Fibroblast of lung (primary cell): ENCODE results near the gene POLR3G. TPM values are rescaled to one million over a fixed set of nuclear protein-coding genes. Genes with fewer than 3 reads are reported as not detected.

ENCODE experiments used
- DNase-seq, 2 donors: peaks; one replicate each; pipeline versions ENCODE4 v3.0.0 to v3.0.0-alpha.2; 2010; ENCODE audit warnings: low read depth in 2 of 2
- H2AFZ ChIP-seq: 2 replicates; pipeline ENCODE4 v1.5.1; 2012; ENCODE audit warnings: low read length, control low read depth, inconsistent platforms
- H3K27ac ChIP-seq: 2 replicates; pipeline ENCODE4 v1.5.1; 2011; ENCODE audit warnings: low read length, control low read depth; ENCODE audit not compliant: insufficient read depth
- H3K27me3 ChIP-seq: 2 replicates; pipeline ENCODE4 v1.5.1; 2011; ENCODE audit warnings: mild to moderate bottlenecking, low read length; ENCODE audit not compliant: control insufficient read depth, insufficient read depth
- H3K36me3 ChIP-seq: 2 replicates; pipeline ENCODE4 v1.5.1; 2011; ENCODE audit warnings: low read length; ENCODE audit not compliant: control insufficient read depth, insufficient read depth
- H3K4me1 ChIP-seq: 2 replicates; pipeline ENCODE4 v1.5.1; 2011; ENCODE audit warnings: low read length; ENCODE audit not compliant: control insufficient read depth, insufficient read depth; ENCODE audit errors: extremely low read depth
- H3K4me2 ChIP-seq: 2 replicates; pipeline ENCODE4 v1.5.1; 2011; ENCODE audit warnings: low read length, control low read depth; ENCODE audit not compliant: insufficient read depth; ENCODE audit errors: extremely low read depth
- H3K4me3 ChIP-seq, 4 experiments: fragments of 200-600 bp in 1 of 4; sonication (generic) in 1 of 4; replicated peaks in 1 of 4; 2 replicates each; pipeline ENCODE4 v1.5.1; 2011 to 2016; ENCODE audit warnings: low read length in 4 of 4, low read depth in 3 of 4, mild to moderate bottlenecking in 3 of 4, control low read depth in 2 of 4, inconsistent platforms in 1 of 4, mixed read lengths in 1 of 4; ENCODE audit not compliant: insufficient read depth in 1 of 4; ENCODE audit errors: control extremely low read depth in 1 of 4
- H3K79me2 ChIP-seq: 2 replicates; pipeline ENCODE4 v1.5.1; 2012; ENCODE audit warnings: mild to moderate bottlenecking, low read length, inconsistent platforms; ENCODE audit not compliant: control insufficient read depth, insufficient read depth
- H3K9ac ChIP-seq: 2 replicates; pipeline ENCODE4 v1.5.1; 2011; ENCODE audit warnings: mild to moderate bottlenecking, low read length, control low read depth; ENCODE audit not compliant: insufficient read depth
- H3K9me3 ChIP-seq: 2 replicates; pipeline ENCODE4 v1.5.1; 2012; ENCODE audit warnings: low read depth, low read length; ENCODE audit not compliant: control insufficient read depth, insufficient read depth
- H4K20me1 ChIP-seq: 2 replicates; pipeline ENCODE4 v1.5.1; 2011; ENCODE audit warnings: low read length; ENCODE audit not compliant: control insufficient read depth, insufficient read depth; ENCODE audit errors: extremely low read depth
- CTCF ChIP-seq, 2 donors: IDR thresholded peaks in 1 of 2; conservative IDR thresholded peaks in 1 of 2; 1 replicate in 1 of 2; 2 replicates in 1 of 2; pipeline ENCODE4 v1.5.1; 2011 to 2012; ENCODE audit warnings: low read length in 2 of 2, control low read depth in 1 of 2, inconsistent platforms in 1 of 2, low read depth in 1 of 2, mild to moderate bottlenecking in 1 of 2
- EZH2 ChIP-seq: IDR thresholded peaks from 2 replicates; pipeline ENCODE4 v1.5.1; 2012; ENCODE audit warnings: low read length, control low read depth, mild to moderate bottlenecking; ENCODE audit errors: missing control alignments
- polyA plus RNA-seq, 2 donors: library from polyadenylated mRNA; depleted of rRNA in 1 of 2; stranded (reverse) in 1 of 2; unstranded in 1 of 2; fragments of >200 nt; gene quantifications; 2 replicates each; pipeline ENCODE4 v1.2.1, GENCODE V29; 2011 to 2012; ENCODE audit warnings: missing spikeins in 1 of 2
- total RNA-seq: library from RNA; depleted of rRNA; stranded (reverse); fragments of >200 nt; gene quantifications from 2 replicates; pipeline ENCODE4 v1.2.1, GENCODE V29; 2014

POLR3G gene
- total and polyA plus RNA-seq, 2 donors (not counting 1 experiment from before 2014, with no cell fraction given), result 5.6 to 9.1 TPM

- DNase-seq, result no peak
- Histone ChIP-seq H4K20me1 (no peaks in the 10 kb centered on the region), H3K27ac (no peak overlapping the region), H3K4me1 (no peaks in the 10 kb centered on the region), H3K27me3 (no peaks in the 10 kb centered on the region), H3K79me2 (peaks cover 9% of the 10 kb centered on the region), H3K36me3 (no peaks in the 10 kb centered on the region), H3K4me2 (no peak overlapping the region), H2AFZ (peak overlapping the region; percentile 19), H3K4me3 (peak overlapping the region in 1 of 4 experiments; percentile 23), H3K9me3 (no peaks in the 10 kb centered on the region), H3K9ac (no peak overlapping the region)
- TF ChIP-seq EZH2 (no peak), CTCF (conservative IDR thresholded peaks at IDR 0.05 in 1 of 2, IDR thresholded peaks at IDR 0.05 in 1 of 2; ENCODE audit: low read depth in 1 of 2, low read length in 2 of 2) (no peak)
These were observed 3.1 kb downstream of the POLR3G start for GRCh38 chr5:90477621-90478215.

GRCh38 chr5:90479611-90480385 is 5.1 kb downstream of the POLR3G start:
- no peaks in the 10 kb centered on the region for H3K36me3 ChIP-seq
- DNase-seq, result peak in 1 of 2 donors; percentile 55
- no peak overlapping the region for H3K9ac ChIP-seq
- no peaks in the 10 kb centered on the region for H3K27me3 ChIP-seq
- H3K4me1 ChIP-seq, result no peaks in the 10 kb centered on the region
- H3K79me2 ChIP-seq, result no peaks in the 10 kb centered on the region
- peak overlapping the region; percentile 27 for H3K4me2 ChIP-seq
- no peaks in the 10 kb centered on the region for H4K20me1 ChIP-seq
- no peak overlapping the region for H3K27ac ChIP-seq
- no peaks in the 10 kb centered on the region for H3K9me3 ChIP-seq
- TF ChIP-seq EZH2 (no peak), CTCF (conservative IDR thresholded peaks at IDR 0.05 in 1 of 2, IDR thresholded peaks at IDR 0.05 in 1 of 2; ENCODE audit: low read depth in 1 of 2, low read length in 2 of 2) (no peak)
- no peak overlapping the region for H2AFZ ChIP-seq
- no peak overlapping the region for H3K4me3 ChIP-seq

- DNase-seq, result peak; percentile 15 to 42
- H3K4me1 ChIP-seq, result no peaks in the 10 kb centered on the region
- no peak overlapping the region for H3K4me2 ChIP-seq
- TF ChIP-seq EZH2, result no peak
- TF ChIP-seq CTCF (conservative IDR thresholded peaks at IDR 0.05 in 1 of 2, IDR thresholded peaks at IDR 0.05 in 1 of 2; ENCODE audit: low read depth in 1 of 2, low read length in 2 of 2), result no peak
- H3K4me3 ChIP-seq, result no peak overlapping the region
- no peaks in the 10 kb centered on the region for H3K79me2 ChIP-seq
- H4K20me1 ChIP-seq, result no peaks in the 10 kb centered on the region
- H3K27ac ChIP-seq, result no peak overlapping the region
- H3K9me3 ChIP-seq, result no peaks in the 10 kb centered on the region
- H2AFZ ChIP-seq, result no peak overlapping the region
- H3K27me3 ChIP-seq, result no peaks in the 10 kb centered on the region
- no peaks in the 10 kb centered on the region for H3K36me3 ChIP-seq
- H3K9ac ChIP-seq, result no peak overlapping the region
These were observed 6.0 kb downstream of the POLR3G start for GRCh38 chr5:90480699-90481098.
